Right atrium auricular region (tissue), 2 donors: ENCODE measurements around the gene HPCAL1. TPM values are rescaled to one million over a fixed set of nuclear protein-coding genes. Genes with fewer than 3 reads are reported as not detected.

Experiments used
- DNase-seq: peaks from one replicate; pipeline ENCODE4 v3.0.0-alpha.2; 2019; ENCODE audit warnings: low spot score
- H3K27ac ChIP-seq, 2 donors: fragments of 200-600 bp; sonication (generic); 1 replicate in 1 of 2; 2 replicates in 1 of 2; pipeline ENCODE4 v1.5.1; 2016 to 2019
- H3K27me3 ChIP-seq, 2 donors: fragments of 200-600 bp; sonication (generic); one replicate each; pipeline versions ENCODE4 v1.5.1 to v1.6.0; 2017 to 2019
- H3K36me3 ChIP-seq: fragments of 200-600 bp; sonication (generic); one replicate; pipeline ENCODE4 v1.5.1; 2016
- H3K4me1 ChIP-seq, 2 donors: fragments of 200-600 bp; sonication (generic); one replicate each; pipeline versions ENCODE4 v1.5.1 to v1.6.0; 2017 to 2019
- H3K4me3 ChIP-seq, 2 donors: fragments of 200-600 bp; sonication (generic); 1 replicate in 1 of 2; 2 replicates in 1 of 2; pipeline ENCODE4 v1.5.1; 2017 to 2019; ENCODE audit warnings: mild to moderate bottlenecking in 1 of 2, moderate library complexity in 1 of 2
- H3K9me3 ChIP-seq, 2 donors: fragments of 200-600 bp; sonication (generic); one replicate each; pipeline ENCODE4 v1.5.1; 2019
- CTCF ChIP-seq, 2 donors: fragments of 200-600 bp; sonication (generic); IDR thresholded peaks; one replicate each; pipeline ENCODE4 v1.5.1; 2019; ENCODE audit warnings: antibody characterized with exemption in 2 of 2
- total RNA-seq, 2 donors: library from RNA; depleted of rRNA; stranded (reverse); fragments of >200 nt; gene quantifications; one replicate each; pipeline ENCODE4 v1.1.0, GENCODE V29; 2016

HPCAL1 gene
- total RNA-seq, 2 donors from 2014 or later, result 28.7 to 35.5 TPM

GRCh38 chr2:10269291-10269690, 33.4 kb upstream of the HPCAL1 start:
- no peak for DNase-seq
- no peak overlapping the region for H3K4me3 ChIP-seq
- no peaks in the 10 kb centered on the region for H3K27me3 ChIP-seq
- no peaks in the 10 kb centered on the region for H3K9me3 ChIP-seq
- H3K27ac ChIP-seq, result no peak overlapping the region
- no peaks in the 10 kb centered on the region for H3K36me3 ChIP-seq
- no peak for TF ChIP-seq CTCF (IDR thresholded peaks at IDR 0.05)
- no peaks in the 10 kb centered on the region for H3K4me1 ChIP-seq

- no peaks in the 10 kb centered on the region for H3K4me1 ChIP-seq
- no peaks in the 10 kb centered on the region for H3K36me3 ChIP-seq
- H3K9me3 ChIP-seq, result no peaks in the 10 kb centered on the region
- TF ChIP-seq CTCF (IDR thresholded peaks at IDR 0.05), result no peak
- no peak overlapping the region for H3K27ac ChIP-seq
- no peak overlapping the region for H3K4me3 ChIP-seq
- no peak for DNase-seq
- H3K27me3 ChIP-seq, result no peaks in the 10 kb centered on the region
These were observed 32.7 kb upstream of the HPCAL1 start for GRCh38 chr2:10269711-10270610.

- no peak for TF ChIP-seq CTCF (IDR thresholded peaks at IDR 0.05)
- DNase-seq, result no peak
These were observed 31.2 kb upstream of the HPCAL1 start for GRCh38 chr2:10271509-10271908.

GRCh38 chr2:10271946-10272345, 30.8 kb upstream of the HPCAL1 start:
- no peak for TF ChIP-seq CTCF (IDR thresholded peaks at IDR 0.05)
- no peak for DNase-seq
- no peak overlapping the region for H3K4me3 ChIP-seq
- no peak overlapping the region for H3K27ac ChIP-seq
- H3K36me3 ChIP-seq, result no peaks in the 10 kb centered on the region
- no peaks in the 10 kb centered on the region for H3K4me1 ChIP-seq
- H3K9me3 ChIP-seq, result no peaks in the 10 kb centered on the region
- H3K27me3 ChIP-seq, result no peaks in the 10 kb centered on the region

More at GRCh38 chr2:10271509-10271908, 31.2 kb upstream of the HPCAL1 start:
- Histone ChIP-seq H3K4me1 (no peaks in the 10 kb centered on the region), H3K36me3 (no peaks in the 10 kb centered on the region), H3K4me3 (no peak overlapping the region), H3K27me3 (no peaks in the 10 kb centered on the region), H3K9me3 (no peaks in the 10 kb centered on the region), H3K27ac (no peak overlapping the region)

- no peak overlapping the region for H3K27ac ChIP-seq
- H3K36me3 ChIP-seq, result no peaks in the 10 kb centered on the region
- no peaks in the 10 kb centered on the region for H3K9me3 ChIP-seq
- no peak for TF ChIP-seq CTCF (IDR thresholded peaks at IDR 0.05)
- peaks cover 0 to under 1% of the 10 kb centered on the region in 2 donors for H3K4me1 ChIP-seq
- no peak overlapping the region for H3K4me3 ChIP-seq
- H3K27me3 ChIP-seq, result no peaks in the 10 kb centered on the region
- DNase-seq, result no peak
These were observed 30.2 kb upstream of the HPCAL1 start for GRCh38 chr2:10272464-10272863.
